ENCODE data around the gene NELFB. TPM values are rescaled to one million over a fixed set of nuclear protein-coding genes. Genes with fewer than 3 reads are reported as not detected.

Gene NELFB
- total and polyA plus RNA-seq, 9 of the 15 experiments (the other 6 are each of a cell fraction or from before 2014, with no cell fraction given): 0.24 to 84.0 (median 29.7) TPM

GRCh38 chr9:137301081-137301947 is 46.2 kb downstream of the NELFB start (continued):
- TF ChIP-seq RFX7 (CRISPR knock-in tag; IDR thresholded peaks at IDR 0.05) (no peak), ZNF347 (CRISPR knock-in tag; IDR thresholded peaks at IDR 0.05; ENCODE audit: low read depth) (no peak), ARID4B (CRISPR knock-in tag; IDR thresholded peaks at IDR 0.05) (peak; percentile 71; the same call in 1 of the 2 replicates), SP2 (IDR thresholded peaks at IDR 0.05; ENCODE audit: extremely low read depth, low read depth, low read length, poor library complexity, severe bottlenecking) (no peak), FOXK1 (CRISPR knock-in tag; IDR thresholded peaks at IDR 0.05; ENCODE audit: borderline replicate concordance) (no peak), HNRNPLL (IDR thresholded peaks at IDR 0.05; ENCODE audit: low read depth, low read length, poor library complexity, severe bottlenecking) (peak; percentile 58), MBD2 (IDR thresholded peaks at IDR 0.05; ENCODE audit: borderline replicate concordance, low read depth) (no peak), ZBTB12 (CRISPR knock-in tag; IDR thresholded peaks at IDR 0.05) (no peak), YY1 (IDR thresholded peaks at IDR 0.05; ENCODE audit: borderline replicate concordance in 1 of 3, control insufficient read depth in 1 of 3, extremely low read depth in 1 of 3, insufficient read depth in 3 of 3, insufficient read length in 1 of 3, insufficient replicate concordance in 2 of 3, low read depth in 1 of 3, low read length in 2 of 3) (peak in 2 of 3 experiments; percentile 8 to 43), TSHZ1 (CRISPR knock-in tag; IDR thresholded peaks at IDR 0.05) (no peak), CEBPG (CRISPR knock-in tag; IDR thresholded peaks at IDR 0.05) (peak; percentile 43; the same call in 1 of the 2 replicates), CEBPG (tag; conservative IDR thresholded peaks at IDR 0.05 in 1 of 2, IDR thresholded peaks at IDR 0.05 in 1 of 2) (no peak), NRF1 (conservative IDR thresholded peaks at IDR 0.05 in 1 of 2, IDR thresholded peaks at IDR 0.05 in 1 of 2) (peak; percentile 65 to 74), CTBP1 (IDR thresholded peaks at IDR 0.05; ENCODE audit: borderline replicate concordance) (peak; percentile 93), TCF7 (IDR thresholded peaks at IDR 0.05; ENCODE audit: borderline replicate concordance) (no peak), RCOR1 (IDR thresholded peaks at IDR 0.05; ENCODE audit: borderline replicate concordance in 1 of 2, low read depth in 2 of 2, low read length in 2 of 2) (no peak; a peak in 1 of 4 replicates)
